Tibial artery (tissue), 4 donors: ENCODE results near the gene PLCL1.

Experiments used
- DNase-seq, 2 donors: peaks; one replicate each; pipeline ENCODE4 v3.0.0-alpha.2; 2019
- H3K27ac ChIP-seq, 2 donors: fragments of 200-600 bp; sonication (generic) in 1 of 2; 1 replicate in 1 of 2; 2 replicates in 1 of 2; pipeline ENCODE4 v1.5.1; 2018 to 2019; ENCODE audit warnings: mild to moderate bottlenecking in 1 of 2
- H3K27me3 ChIP-seq, 2 donors: fragments of 200-600 bp; sonication (generic) in 1 of 2; one replicate each; pipeline versions ENCODE4 v1.5.1 to v1.6.0; 2016 to 2019
- H3K36me3 ChIP-seq, 3 donors: fragments of 200-600 bp; sonication (generic) in 2 of 3; one replicate each; pipeline ENCODE4 v1.5.1; 2016 to 2019; ENCODE audit warnings: mild to moderate bottlenecking in 2 of 3
- H3K4me1 ChIP-seq, 4 donors: fragments of 200-600 bp; sonication (generic) in 2 of 4; 1 replicate in 3 of 4; 2 replicates in 1 of 4; pipeline ENCODE4 v1.5.1; 2016 to 2019
- H3K4me3 ChIP-seq, 2 donors: fragments of 200-600 bp; sonication (generic) in 1 of 2; 1 replicate in 1 of 2; 2 replicates in 1 of 2; pipeline ENCODE4 v1.5.1; 2018 to 2019; ENCODE audit warnings: mild to moderate bottlenecking in 2 of 2
- H3K9me3 ChIP-seq, 3 donors: fragments of 200-600 bp; sonication (generic) in 1 of 3; one replicate each; pipeline ENCODE4 v1.5.1; 2016 to 2019
- CTCF ChIP-seq, 2 experiments: fragments of 200-600 bp in 1 of 2; fragments of 450-650 bp in 1 of 2; IDR thresholded peaks; one replicate each; pipeline ENCODE4 v1.5.1; 2017 to 2019; ENCODE audit warnings: antibody characterized with exemption in 2 of 2, mild to moderate bottlenecking in 1 of 2, moderate library complexity in 1 of 2
- intact Hi-C: fragments of 100-400 bp; cut with DNase I; formaldehyde crosslinking; loops from one replicate; pipeline ENCODE4 v1.15.0; 2023; ENCODE audit warnings: low total_unique reads

Gene PLCL1

GRCh38 chr2:197950006-197950405 lies 145.6 kb downstream of the PLCL1 start:
- Histone ChIP-seq H3K9me3 (no peaks in the 10 kb centered on the region), H3K36me3 (no peaks in the 10 kb centered on the region), H3K4me1 (peaks cover 0 to 45% (median 13%) of the 10 kb centered on the region in 4 donors), H3K4me3 (no peak overlapping the region), H3K27ac (no peak overlapping the region), H3K27me3 (no peaks in the 10 kb centered on the region)
- DNase-seq: no peak
- no peak for TF ChIP-seq CTCF (IDR thresholded peaks at IDR 0.05)
- intact Hi-C loops: no loop called here

- intact Hi-C loops: no loop called here
- Histone ChIP-seq H3K4me3 (no peak overlapping the region), H3K27ac (no peak overlapping the region), H3K27me3 (no peaks in the 10 kb centered on the region), H3K4me1 (peaks cover 0 to 45% (median 13%) of the 10 kb centered on the region in 4 donors), H3K36me3 (no peaks in the 10 kb centered on the region), H3K9me3 (no peaks in the 10 kb centered on the region)
- no peak for TF ChIP-seq CTCF (IDR thresholded peaks at IDR 0.05)
- no peak for DNase-seq
These were observed 146.3 kb downstream of the PLCL1 start for GRCh38 chr2:197950724-197951123.

- Histone ChIP-seq H3K4me3 (no peak overlapping the region), H3K4me1 (peaks cover 0 to 44% (median 11%) of the 10 kb centered on the region in 4 donors), H3K27me3 (no peaks in the 10 kb centered on the region), H3K27ac (no peak overlapping the region), H3K9me3 (peaks cover 0 to 3% (median 0%) of the 10 kb centered on the region in 3 donors), H3K36me3 (no peaks in the 10 kb centered on the region)
- intact Hi-C loops: no loop called here
- no peak for DNase-seq
- no peak for TF ChIP-seq CTCF (IDR thresholded peaks at IDR 0.05)
These were observed 148.3 kb downstream of the PLCL1 start for GRCh38 chr2:197952540-197953202.

- intact Hi-C loops: no loop called here
These were observed 149.9 kb downstream of the PLCL1 start for GRCh38 chr2:197954328-197954727.

GRCh38 chr2:197958592-197959150 lies 154.3 kb downstream of the PLCL1 start:
- Histone ChIP-seq H3K27me3 (no peaks in the 10 kb centered on the region), H3K4me1 (peaks cover 0 to 57% (median 20%) of the 10 kb centered on the region in 4 donors), H3K27ac (no peak overlapping the region), H3K36me3 (no peaks in the 10 kb centered on the region), H3K4me3 (no peak overlapping the region), H3K9me3 (peaks cover 0 to 3% (median 0%) of the 10 kb centered on the region in 3 donors)
- DNase-seq: no peak
- intact Hi-C loops: no loop called here
- no peak for TF ChIP-seq CTCF (IDR thresholded peaks at IDR 0.05)

More at GRCh38 chr2:197954328-197954727, 149.9 kb downstream of the PLCL1 start:
- H3K27ac ChIP-seq: no peak overlapping the region
- TF ChIP-seq CTCF (IDR thresholded peaks at IDR 0.05): no peak
- H3K27me3 ChIP-seq: no peaks in the 10 kb centered on the region
- no peaks in the 10 kb centered on the region for H3K36me3 ChIP-seq
- peaks cover 0 to 3% (median 0%) of the 10 kb centered on the region in 3 donors for H3K9me3 ChIP-seq
- no peak for DNase-seq
- H3K4me1 ChIP-seq: peaks cover 0 to 54% (median 17%) of the 10 kb centered on the region in 4 donors
- H3K4me3 ChIP-seq: no peak overlapping the region
